HepG2 (cell line): ENCODE data around the gene CKS1B. TPM values are rescaled to one million over a fixed set of nuclear protein-coding genes. Genes with fewer than 3 reads are reported as not detected.
A peak's percentile ranks its signal among the peaks of the same experiment; 100 is the strongest.

Experiments used
- AHDC1 ChIP-seq: sonication (generic); formaldehyde crosslinking; IDR thresholded peaks from 2 replicates; pipeline ENCODE4 v1.5.1; 2020; ENCODE audit warnings: mild to moderate bottlenecking, missing genetic modification reagents, borderline replicate concordance
- ARNT2 ChIP-seq: sonication (generic); formaldehyde crosslinking; IDR thresholded peaks from 2 replicates; pipeline ENCODE4 v1.8.0; 2022; ENCODE audit warnings: mild to moderate bottlenecking, low read depth, missing genetic modification reagents, moderate library complexity
- BRCA1 ChIP-seq: sonication (generic); formaldehyde crosslinking; IDR thresholded peaks from 2 replicates; pipeline ENCODE4 v1.4.0; 2020; ENCODE audit warnings: missing genetic modification reagents
- CHCHD3 ChIP-seq: sonication (generic); formaldehyde crosslinking; IDR thresholded peaks from 2 replicates; pipeline ENCODE4 v1.8.0; 2022; ENCODE audit warnings: mild to moderate bottlenecking, missing genetic modification reagents, moderate library complexity
- FLYWCH1 ChIP-seq: sonication (generic); formaldehyde crosslinking; IDR thresholded peaks from 2 replicates; pipeline ENCODE4 v1.8.1; 2023; ENCODE audit warnings: mild to moderate bottlenecking, missing genetic modification reagents
- KLF12 ChIP-seq: sonication (generic); formaldehyde crosslinking; IDR thresholded peaks from 2 replicates; pipeline ENCODE4 v1.4.0; 2020; ENCODE audit warnings: missing genetic modification reagents, borderline replicate concordance
- KLF6 ChIP-seq: IDR thresholded peaks from 2 replicates; pipeline ENCODE4 v1.8.0; 2016; ENCODE audit warnings: missing biosample characterization, missing genetic modification reagents
- MAFK ChIP-seq, 2 experiments: IDR thresholded peaks in 1 of 2; conservative IDR thresholded peaks in 1 of 2; 2 replicates each; pipeline ENCODE4 v1.6.1; 2011; ENCODE audit warnings: improper control_type of control experiment in 2 of 2, low read length in 2 of 2
- NFKB2 ChIP-seq: sonication (generic); formaldehyde crosslinking; IDR thresholded peaks from 2 replicates; pipeline ENCODE4 v1.4.0; 2020; ENCODE audit warnings: missing genetic modification reagents, borderline replicate concordance
- PCBP2 ChIP-seq: fragments of 200-400 bp; formaldehyde crosslinking; optimal IDR thresholded peaks from 2 replicates; pipeline ENCODE3; 2018; ENCODE audit warnings: low read length, low read depth; ENCODE audit not compliant: poor library complexity, severe bottlenecking
- POLR2A ChIP-seq, 2 experiments: IDR thresholded peaks; 2 replicates each; pipeline ENCODE4 v1.6.1; 2011; ENCODE audit warnings: low read depth in 2 of 2, low read length in 2 of 2, mild to moderate bottlenecking in 1 of 2, moderate library complexity in 1 of 2; ENCODE audit not compliant: insufficient read depth in 1 of 2
- RAD51 ChIP-seq: fragments of 450-650 bp; IDR thresholded peaks from 2 replicates; pipeline ENCODE4 v1.6.1; 2016; ENCODE audit warnings: borderline replicate concordance
- SATB2 ChIP-seq: sonication (generic); formaldehyde crosslinking; IDR thresholded peaks from 2 replicates; pipeline ENCODE4 v1.5.0; 2020; ENCODE audit warnings: missing genetic modification reagents
- SMAD1 ChIP-seq: sonication (generic); formaldehyde crosslinking; IDR thresholded peaks from 2 replicates; pipeline ENCODE4 v1.4.0; 2020; ENCODE audit warnings: missing genetic modification reagents, low read depth, mild to moderate bottlenecking, borderline replicate concordance
- STAT5B ChIP-seq: sonication (generic); formaldehyde crosslinking; IDR thresholded peaks from 2 replicates; pipeline ENCODE4 v1.4.0; 2020; ENCODE audit warnings: missing genetic modification reagents
- TFDP1 ChIP-seq: IDR thresholded peaks from 2 replicates; pipeline ENCODE4 v1.6.1; 2016; ENCODE audit warnings: missing compliant biosample characterization, missing genetic modification reagents, borderline replicate concordance
- THRA ChIP-seq: sonication (generic); formaldehyde crosslinking; IDR thresholded peaks from 2 replicates; pipeline ENCODE4 v1.4.0; 2020; ENCODE audit warnings: missing genetic modification reagents, borderline replicate concordance
- ZNF256 ChIP-seq: sonication (generic); formaldehyde crosslinking; conservative IDR thresholded peaks from 2 replicates; pipeline ENCODE4 v1.4.0; 2020; ENCODE audit warnings: missing genetic modification reagents
- ZNF451 ChIP-seq: sonication (generic); formaldehyde crosslinking; IDR thresholded peaks from 2 replicates; pipeline ENCODE4 v1.5.0; 2020; ENCODE audit warnings: mild to moderate bottlenecking, missing genetic modification reagents
- ZNF576 ChIP-seq: sonication (generic); formaldehyde crosslinking; IDR thresholded peaks from 2 replicates; pipeline ENCODE4 v1.4.0; 2020; ENCODE audit warnings: mild to moderate bottlenecking, missing genetic modification reagents
- ZNF720 ChIP-seq: sonication (generic); formaldehyde crosslinking; IDR thresholded peaks from 2 replicates; pipeline ENCODE4 v1.4.0; 2020; ENCODE audit warnings: missing genetic modification reagents
- ZNF75D ChIP-seq: sonication (generic); formaldehyde crosslinking; IDR thresholded peaks from 2 replicates; pipeline ENCODE4 v1.8.1; 2023; ENCODE audit warnings: missing genetic modification reagents, mild to moderate bottlenecking, borderline replicate concordance
- ZSCAN30 ChIP-seq: sonication (generic); formaldehyde crosslinking; IDR thresholded peaks from 2 replicates; pipeline ENCODE4 v1.5.0; 2020; ENCODE audit warnings: mild to moderate bottlenecking, missing genetic modification reagents
- polyA plus RNA-seq, 8 experiments: library from polyadenylated mRNA; depleted of rRNA in 3 of 8; stranded (reverse) in 7 of 8; unstranded in 1 of 8; fragments of >200 nt; fragmentation: Illumina TruSeq in 4 of 8; extraction: Trizol in 4 of 8; gene quantifications; 2 replicates each; pipeline versions ENCODE4 v1.2.1 to v1.2.3, GENCODE V29; 2011 to 2016; ENCODE audit warnings: low read depth in 4 of 8, missing spikeins in 1 of 8, mixed read lengths in 1 of 8; ENCODE audit not compliant: insufficient read depth in 1 of 8
- total RNA-seq, 5 experiments: library from RNA; depleted of rRNA; stranded (reverse); fragments of >200 nt; fragmentation: Illumina TruSeq; extraction: Trizol; gene quantifications; 2 replicates each; pipeline ENCODE4 v1.2.3, GENCODE V29; 2016; ENCODE audit warnings: low read depth in 1 of 5

Gene CKS1B
- total and polyA plus RNA-seq, 2 of the 13 experiments (the other 11 are each of a cell fraction or from before 2014, with no cell fraction given): 217 to 222 TPM

- TF ChIP-seq STAT5B (CRISPR knock-in tag) (no peak), RAD51 (no peak), ZNF75D (CRISPR knock-in tag) (no peak), KLF6 (CRISPR knock-in tag) (0 out of 2 replicates have a peak, but pooled peaks have one; percentile 44), SATB2 (CRISPR knock-in tag) (no peak), FLYWCH1 (no peak), ZNF256 (CRISPR knock-in tag) (no peak), BRCA1 (CRISPR knock-in tag) (no peak), PCBP2 (no peak), AHDC1 (CRISPR knock-in tag) (peak; percentile 75), NFKB2 (CRISPR knock-in tag) (peak; percentile 66; the same call in 1 of the 2 replicates), TFDP1 (CRISPR knock-in tag) (no peak), ZNF451 (CRISPR knock-in tag) (no peak), SMAD1 (no peak), ZSCAN30 (CRISPR knock-in tag) (no peak), KLF12 (CRISPR knock-in tag) (no peak), CHCHD3 (CRISPR knock-in tag) (no peak), ZNF576 (CRISPR knock-in tag) (no peak), THRA (CRISPR knock-in tag) (peak; percentile 98), ARNT2 (CRISPR knock-in tag) (no peak), ZNF720 (CRISPR knock-in tag) (no peak), POLR2A (IDR thresholded peaks at IDR 0.05; ENCODE audit: insufficient read depth in 1 of 2, low read depth in 2 of 2, low read length in 2 of 2) (peak in 1 of 2 experiments; percentile 28; a peak in 2 of 4 replicates), MAFK (conservative IDR thresholded peaks at IDR 0.05 in 1 of 2, IDR thresholded peaks at IDR 0.05 in 1 of 2; ENCODE audit: low read length in 2 of 2) (no peak)
These were observed 29.9 kb upstream of the CKS1B start (continued) for GRCh38 chr1:154944401-154945159.
